ENCODE data around the gene MDH2. TPM values are rescaled to one million over a fixed set of nuclear protein-coding genes. Genes with fewer than 3 reads are reported as not detected.
"Not testable (repeated sequence)": the region's sequence is repeated elsewhere in the genome, so short reads cannot be mapped to it uniquely, and the experiment has no call there.

The MDH2 gene
- total and polyA plus RNA-seq, 4 donors: 54.6 to 276 (median 166) TPM

DNA sequence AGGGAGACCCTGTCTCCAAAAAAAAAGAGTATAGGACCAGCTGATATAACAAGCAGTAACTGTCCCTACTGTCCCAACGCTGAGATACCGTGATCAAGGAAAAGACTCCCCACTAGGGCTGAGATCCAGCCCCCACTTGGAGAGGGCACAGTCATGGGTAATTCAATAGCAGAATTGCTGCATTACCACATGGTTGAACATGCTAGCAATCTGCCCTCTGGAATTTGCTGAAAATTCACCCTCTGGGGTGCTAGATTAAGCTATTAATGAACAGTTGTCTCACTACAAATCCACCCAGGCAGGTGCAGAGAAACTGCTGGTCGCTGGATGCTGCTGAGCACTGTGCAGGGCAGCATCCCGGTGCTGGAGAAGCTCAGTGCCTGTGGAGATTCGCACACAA lies 46.4 kb downstream of the MDH2 start:
- H3K4me1 ChIP-seq (ENCODE audit: control insufficient read depth, insufficient read depth, low read length); DNase-seq (ENCODE audit: low read depth in 4 of 6, low spot score in 6 of 6); H3K4me3 ChIP-seq (ENCODE audit: low read depth, low read length); H3K36me3 ChIP-seq (ENCODE audit: control insufficient read depth, insufficient read depth, low read length); H3K27me3 ChIP-seq (ENCODE audit: control insufficient read depth, insufficient read depth, low read length); H3K9me3 ChIP-seq (ENCODE audit: control insufficient read depth, insufficient read depth, low read length); H3K27ac ChIP-seq (ENCODE audit: low read depth, low read length): not testable (repeated sequence)
- 92% methylated on average over 2 of the region's 5 CpGs for WGBS (ENCODE audit: insufficient coverage)

GRCh38 chr7:76095908-76096307 lies 48.0 kb downstream of the MDH2 start:
- no peak overlapping the region for H3K27ac ChIP-seq (ENCODE audit: low read depth, low read length)
- WGBS (ENCODE audit: insufficient coverage): 100% methylated on average over 1 of the region's 3 CpGs
- no peaks in the 10 kb centered on the region for H3K36me3 ChIP-seq (ENCODE audit: control insufficient read depth, insufficient read depth, low read length)
- H3K4me3 ChIP-seq (ENCODE audit: low read depth, low read length): no peak overlapping the region
- no peaks in the 10 kb centered on the region for H3K27me3 ChIP-seq (ENCODE audit: control insufficient read depth, insufficient read depth, low read length)
- no peaks in the 10 kb centered on the region for H3K9me3 ChIP-seq (ENCODE audit: control insufficient read depth, insufficient read depth, low read length)
- no peak for DNase-seq (ENCODE audit: low read depth in 4 of 6, low spot score in 6 of 6)
- no peaks in the 10 kb centered on the region for H3K4me1 ChIP-seq (ENCODE audit: control insufficient read depth, insufficient read depth, low read length)

- 78% methylated on average over 7 of the region's 12 CpGs for WGBS (ENCODE audit: insufficient coverage)
- H3K36me3 ChIP-seq (ENCODE audit: control insufficient read depth, insufficient read depth, low read length); H3K27me3 ChIP-seq (ENCODE audit: control insufficient read depth, insufficient read depth, low read length); DNase-seq (ENCODE audit: low read depth in 4 of 6, low spot score in 6 of 6); H3K9me3 ChIP-seq (ENCODE audit: control insufficient read depth, insufficient read depth, low read length); H3K4me3 ChIP-seq (ENCODE audit: low read depth, low read length); H3K27ac ChIP-seq (ENCODE audit: low read depth, low read length); H3K4me1 ChIP-seq (ENCODE audit: control insufficient read depth, insufficient read depth, low read length): not testable (repeated sequence)
These were observed 54.0 kb downstream of the MDH2 start for GRCh38 chr7:76101693-76102437.

DNA sequence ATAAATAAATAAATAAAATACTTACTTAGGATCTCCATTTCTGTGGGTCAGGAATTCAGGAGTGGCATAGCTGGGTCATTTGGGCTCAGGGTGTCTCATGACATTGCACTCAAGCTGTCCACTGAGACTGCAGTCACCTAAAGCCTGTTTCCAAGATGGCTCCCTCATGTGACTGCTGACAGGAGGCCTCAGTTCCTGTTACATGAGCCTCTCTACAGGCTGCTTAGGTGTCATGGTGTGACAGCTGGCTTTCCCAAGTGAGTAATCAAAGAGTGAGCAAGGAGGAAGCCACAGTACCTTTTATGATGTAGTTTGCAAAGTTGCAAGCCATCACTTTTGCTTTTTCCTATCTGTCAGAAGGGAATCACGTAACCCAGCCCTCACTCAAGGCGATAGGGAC lies 55.9 kb downstream of the MDH2 start:
- H3K4me1 ChIP-seq (ENCODE audit: control insufficient read depth, insufficient read depth, low read length); H3K4me3 ChIP-seq (ENCODE audit: low read depth, low read length); H3K27me3 ChIP-seq (ENCODE audit: control insufficient read depth, insufficient read depth, low read length); H3K27ac ChIP-seq (ENCODE audit: low read depth, low read length); DNase-seq (ENCODE audit: low read depth in 4 of 6, low spot score in 6 of 6); H3K36me3 ChIP-seq (ENCODE audit: control insufficient read depth, insufficient read depth, low read length); H3K9me3 ChIP-seq (ENCODE audit: control insufficient read depth, insufficient read depth, low read length): not testable (repeated sequence)
- WGBS (ENCODE audit: insufficient coverage): no CpG with 5 or more reads among the region's 2 CpGs

DNA sequence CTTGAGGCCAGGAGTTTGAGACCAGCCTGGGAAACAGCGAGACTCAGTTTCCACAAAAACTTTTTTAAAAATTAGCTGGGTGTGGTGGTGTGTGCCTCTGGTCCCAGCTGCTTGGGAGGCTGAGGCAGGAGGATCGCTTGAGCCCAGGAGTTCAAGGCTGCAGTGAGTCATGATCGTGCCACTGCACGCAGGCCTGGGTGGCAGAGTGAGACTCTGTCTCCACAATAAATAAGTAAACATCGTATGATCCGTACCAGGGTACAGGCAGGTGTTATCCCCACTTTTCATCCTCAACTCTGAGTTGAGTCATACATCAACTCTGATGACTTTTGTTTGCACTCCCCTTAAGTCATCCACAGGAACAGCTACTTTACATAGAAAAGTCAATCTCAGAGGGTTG lies 58.2 kb downstream of the MDH2 start:
- H3K27ac ChIP-seq (ENCODE audit: low read depth, low read length); H3K36me3 ChIP-seq (ENCODE audit: control insufficient read depth, insufficient read depth, low read length); H3K4me1 ChIP-seq (ENCODE audit: control insufficient read depth, insufficient read depth, low read length); DNase-seq (ENCODE audit: low read depth in 4 of 6, low spot score in 6 of 6); H3K27me3 ChIP-seq (ENCODE audit: control insufficient read depth, insufficient read depth, low read length); H3K4me3 ChIP-seq (ENCODE audit: low read depth, low read length); H3K9me3 ChIP-seq (ENCODE audit: control insufficient read depth, insufficient read depth, low read length): not testable (repeated sequence)
- WGBS (ENCODE audit: insufficient coverage): 95% methylated on average over 5 of the region's 6 CpGs

DNA sequence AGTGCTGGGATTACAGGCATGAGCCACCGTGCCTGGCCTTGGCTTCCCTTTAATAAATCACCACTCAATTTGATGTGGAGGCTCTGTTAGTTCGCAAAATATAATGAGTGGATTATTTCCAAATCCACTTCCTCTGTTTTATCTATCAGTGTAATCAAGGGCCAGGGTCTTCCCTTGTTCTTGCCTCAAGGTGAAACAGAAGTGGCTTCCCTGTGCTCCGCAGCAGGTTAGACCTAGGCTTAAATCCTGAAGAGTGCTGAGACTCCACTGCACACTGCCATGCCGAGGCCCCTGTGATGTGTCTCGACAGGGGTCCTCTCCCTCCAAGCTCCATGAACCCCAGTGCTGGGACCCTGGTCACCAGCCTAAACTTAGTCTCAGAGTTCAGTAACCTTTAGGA lies 59.0 kb downstream of the MDH2 start:
- no peak for DNase-seq (ENCODE audit: low read depth in 4 of 6, low spot score in 6 of 6)
- 92% methylated on average over 3 of the region's 5 CpGs for WGBS (ENCODE audit: insufficient coverage)
- no peaks in the 10 kb centered on the region for H3K9me3 ChIP-seq (ENCODE audit: control insufficient read depth, insufficient read depth, low read length)
- no peak overlapping the region for H3K4me3 ChIP-seq (ENCODE audit: low read depth, low read length)
- no peaks in the 10 kb centered on the region for H3K27me3 ChIP-seq (ENCODE audit: control insufficient read depth, insufficient read depth, low read length)
- no peak overlapping the region for H3K27ac ChIP-seq (ENCODE audit: low read depth, low read length)
- H3K36me3 ChIP-seq (ENCODE audit: control insufficient read depth, insufficient read depth, low read length): no peaks in the 10 kb centered on the region
- H3K4me1 ChIP-seq (ENCODE audit: control insufficient read depth, insufficient read depth, low read length): no peaks in the 10 kb centered on the region

DNA sequence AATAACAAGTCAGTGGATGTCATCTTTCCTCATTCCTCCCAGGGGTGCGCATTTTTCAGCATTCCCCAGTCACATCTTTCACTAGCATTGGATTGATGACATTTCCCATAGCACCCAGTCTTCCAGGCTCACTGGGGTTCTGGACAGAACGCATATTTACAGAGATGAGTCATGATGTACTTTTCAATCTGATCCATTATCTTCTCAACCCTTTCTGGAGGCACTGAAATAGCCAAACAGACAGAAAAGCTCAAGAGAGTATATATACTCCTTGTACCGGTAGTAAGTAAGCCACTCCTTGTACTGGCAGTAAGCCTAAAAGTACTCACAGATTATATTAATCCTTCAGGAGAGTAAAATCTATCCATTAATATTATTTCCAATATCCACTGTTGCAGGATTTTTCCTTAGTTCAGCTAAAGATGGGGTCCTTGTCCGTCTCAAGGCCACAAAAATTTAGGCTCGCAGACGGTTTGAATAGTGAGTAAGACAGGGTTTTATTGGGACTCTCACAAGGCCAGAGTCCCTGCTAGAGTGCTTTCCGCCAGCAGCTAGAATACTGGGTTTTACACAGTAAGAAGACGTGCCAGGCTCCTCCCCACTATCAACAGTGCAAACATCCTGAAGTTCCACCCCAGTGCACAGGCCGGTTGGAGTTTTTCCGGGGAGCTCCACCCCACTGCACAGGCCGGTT lies 60.8 kb downstream of the MDH2 start:
- no peaks in the 10 kb centered on the region for H3K9me3 ChIP-seq (ENCODE audit: control insufficient read depth, insufficient read depth, low read length)
- DNase-seq (ENCODE audit: low read depth in 4 of 6, low spot score in 6 of 6): peak in 1 of 6 donors; percentile 2
- 65% methylated on average over 4 of the region's 11 CpGs for WGBS (ENCODE audit: insufficient coverage)

GRCh38 chr7:76113042-76113630 lies 65.2 kb downstream of the MDH2 start:
- H3K27ac ChIP-seq (ENCODE audit: low read depth, low read length); H3K27me3 ChIP-seq (ENCODE audit: control insufficient read depth, insufficient read depth, low read length); H3K4me3 ChIP-seq (ENCODE audit: low read depth, low read length); DNase-seq (ENCODE audit: low read depth in 4 of 6, low spot score in 6 of 6); H3K4me1 ChIP-seq (ENCODE audit: control insufficient read depth, insufficient read depth, low read length); H3K9me3 ChIP-seq (ENCODE audit: control insufficient read depth, insufficient read depth, low read length); H3K36me3 ChIP-seq (ENCODE audit: control insufficient read depth, insufficient read depth, low read length): not testable (repeated sequence)
- WGBS (ENCODE audit: insufficient coverage): 89% methylated on average over 1 of the region's 9 CpGs

More for the DNA sequence above, 60.8 kb downstream of the MDH2 start:
- H3K4me1 ChIP-seq (ENCODE audit: control insufficient read depth, insufficient read depth, low read length): no peaks in the 10 kb centered on the region
- H3K36me3 ChIP-seq (ENCODE audit: control insufficient read depth, insufficient read depth, low read length): no peaks in the 10 kb centered on the region
- no peak overlapping the region for H3K27ac ChIP-seq (ENCODE audit: low read depth, low read length)
- no peak overlapping the region for H3K4me3 ChIP-seq (ENCODE audit: low read depth, low read length)
- H3K27me3 ChIP-seq (ENCODE audit: control insufficient read depth, insufficient read depth, low read length): no peaks in the 10 kb centered on the region

DNA sequence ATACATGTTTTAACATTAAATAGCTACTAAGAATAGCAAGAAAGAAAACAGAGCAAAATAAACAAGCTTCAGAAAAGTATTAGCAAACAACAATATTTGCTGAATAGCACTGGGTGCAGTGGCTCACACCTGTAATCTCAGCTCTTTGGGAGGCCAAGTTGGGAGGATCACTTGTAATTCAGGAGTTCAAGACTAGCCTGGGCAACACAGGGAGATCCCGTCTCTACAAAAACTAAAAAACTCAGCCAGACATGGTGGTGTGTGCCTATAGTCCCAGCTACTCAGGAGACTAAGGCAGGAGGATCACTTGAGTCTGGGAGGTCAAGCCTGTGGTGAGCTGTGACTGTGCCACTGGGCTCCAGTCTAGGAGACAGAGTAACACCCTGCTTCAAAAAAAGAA lies 66.8 kb downstream of the MDH2 start:
- H3K27me3 ChIP-seq (ENCODE audit: control insufficient read depth, insufficient read depth, low read length); H3K4me3 ChIP-seq (ENCODE audit: low read depth, low read length): not testable (repeated sequence)
- no CpG with 5 or more reads among the region's 1 CpG for WGBS (ENCODE audit: insufficient coverage)

More for the DNA sequence above, 66.8 kb downstream of the MDH2 start:
- H3K4me1 ChIP-seq (ENCODE audit: control insufficient read depth, insufficient read depth, low read length); H3K36me3 ChIP-seq (ENCODE audit: control insufficient read depth, insufficient read depth, low read length); H3K9me3 ChIP-seq (ENCODE audit: control insufficient read depth, insufficient read depth, low read length); H3K27ac ChIP-seq (ENCODE audit: low read depth, low read length); DNase-seq (ENCODE audit: low read depth in 4 of 6, low spot score in 6 of 6): not testable (repeated sequence)

Data from spinal cord (tissue), 10 donors.